Activated T-helper 17 cell treated with anti-CD3 and anti-CD28 coated beads, Interleukin-2, amount 50 U/mL, for 72 hours (primary cell): Measurements from ENCODE around the gene C1orf167. TPM values are rescaled to one million over a fixed set of nuclear protein-coding genes. Genes with fewer than 3 reads are reported as not detected.

ENCODE experiments used
- ATAC-seq: fragments of 150-1000 bp; cut with Tn5 transposase; replicated peaks from 2 replicates; pipeline ENCODE4 v1.10.0; 2021; ENCODE audit warnings: mild to moderate bottlenecking, moderate library complexity
- H3K27ac Mint-ChIP-seq: one replicate; pipeline ENCODE4 v1.8.0; 2022; ENCODE audit warnings: mixed read lengths
- H3K27me3 Mint-ChIP-seq: one replicate; pipeline ENCODE4 v1.8.0; 2022; ENCODE audit warnings: mixed read lengths
- H3K36me3 Mint-ChIP-seq: one replicate; pipeline ENCODE4 v1.8.0; 2022; ENCODE audit warnings: low read depth, mild to moderate bottlenecking, mixed read lengths
- H3K4me1 Mint-ChIP-seq: one replicate; pipeline ENCODE4 v1.8.0; 2022; ENCODE audit warnings: mixed read lengths
- H3K4me3 Mint-ChIP-seq: one replicate; pipeline ENCODE4 v1.8.0; 2022; ENCODE audit warnings: mild to moderate bottlenecking, mixed read lengths
- H3K9me3 Mint-ChIP-seq: one replicate; pipeline ENCODE4 v1.8.0; 2022; ENCODE audit warnings: mixed read lengths
- total RNA-seq, 2 donors: library from RNA; stranded (reverse); gene quantifications; one replicate each; pipeline ENCODE4 v1.2.3, GENCODE V29; 2022

Gene C1orf167
- total RNA-seq, 2 donors from 2014 or later, result not detected

- no peaks in the 10 kb centered on the region for H3K4me1 Mint-ChIP-seq
- no peaks in the 10 kb centered on the region for H3K9me3 Mint-ChIP-seq
- no peak overlapping the region for H3K4me3 Mint-ChIP-seq
- no peak for ATAC-seq
- H3K36me3 Mint-ChIP-seq, result no peaks in the 10 kb centered on the region
- H3K27me3 Mint-ChIP-seq, result peaks cover 9% of the 10 kb centered on the region
- no peak overlapping the region for H3K27ac Mint-ChIP-seq
Measured at GRCh38 chr1:11765661-11766428, 3.9 kb downstream of the C1orf167 start.

DNA sequence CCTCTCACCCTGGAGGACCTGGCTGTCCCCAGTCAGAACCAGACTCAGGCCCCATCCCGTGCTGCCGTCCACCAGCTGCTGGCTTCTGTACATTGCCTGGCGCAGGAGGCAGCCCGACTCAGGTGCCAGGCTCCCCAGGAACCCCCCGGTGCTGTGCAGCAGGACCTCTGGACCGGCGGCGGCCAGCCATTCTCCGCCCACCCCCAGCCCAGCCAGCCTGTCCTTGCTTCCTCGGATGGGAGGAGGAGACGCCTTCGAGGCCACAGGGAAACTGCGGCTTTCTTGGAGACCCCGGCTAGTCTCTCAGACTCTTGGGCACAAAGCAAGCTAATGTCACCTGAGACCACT is 4.4 kb downstream of the C1orf167 start:
- Mint-ChIP-seq H3K36me3 (no peaks in the 10 kb centered on the region), H3K4me1 (no peaks in the 10 kb centered on the region), H3K27me3 (peaks cover 5% of the 10 kb centered on the region), H3K27ac (no peak overlapping the region), H3K9me3 (no peaks in the 10 kb centered on the region), H3K4me3 (no peak overlapping the region)
- no peak for ATAC-seq

GRCh38 chr1:11767922-11768704 is 6.1 kb downstream of the C1orf167 start:
- H3K27me3 Mint-ChIP-seq, result no peaks in the 10 kb centered on the region
- H3K9me3 Mint-ChIP-seq, result no peaks in the 10 kb centered on the region
- H3K27ac Mint-ChIP-seq, result no peak overlapping the region
- H3K4me3 Mint-ChIP-seq, result no peak overlapping the region
- ATAC-seq, result no peak
- H3K36me3 Mint-ChIP-seq, result no peaks in the 10 kb centered on the region
- no peaks in the 10 kb centered on the region for H3K4me1 Mint-ChIP-seq

DNA sequence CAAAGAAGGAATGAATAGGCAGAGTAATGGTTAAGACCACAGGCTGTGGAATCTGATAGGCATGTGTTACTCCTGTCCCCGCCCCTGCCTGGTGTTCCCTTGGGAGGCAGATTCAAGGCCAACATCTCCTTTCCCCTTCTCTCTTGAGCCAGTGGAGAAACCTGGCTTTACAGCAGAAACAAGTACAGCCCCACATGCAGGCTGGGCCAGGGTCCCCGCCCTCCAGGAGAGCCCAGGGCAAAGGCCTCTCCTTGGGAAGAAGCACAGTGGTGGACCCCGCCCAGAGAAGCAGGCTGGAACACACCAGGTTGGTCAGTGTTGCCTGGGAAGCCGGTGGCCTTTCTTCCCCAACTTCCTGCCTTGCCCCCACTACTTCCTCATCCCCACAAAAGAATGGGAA is 6.8 kb downstream of the C1orf167 start:
- no peak overlapping the region for H3K4me3 Mint-ChIP-seq
- H3K36me3 Mint-ChIP-seq, result no peaks in the 10 kb centered on the region
- no peaks in the 10 kb centered on the region for H3K9me3 Mint-ChIP-seq
- H3K27me3 Mint-ChIP-seq, result no peaks in the 10 kb centered on the region
- H3K27ac Mint-ChIP-seq, result no peak overlapping the region
- no peak for ATAC-seq
- no peaks in the 10 kb centered on the region for H3K4me1 Mint-ChIP-seq

GRCh38 chr1:11769274-11769673 is 7.3 kb downstream of the C1orf167 start:
- Mint-ChIP-seq H3K9me3 (no peaks in the 10 kb centered on the region), H3K27ac (no peak overlapping the region), H3K4me1 (no peaks in the 10 kb centered on the region), H3K4me3 (no peak overlapping the region), H3K36me3 (no peaks in the 10 kb centered on the region), H3K27me3 (no peaks in the 10 kb centered on the region)
- no peak for ATAC-seq

GRCh38 chr1:11770011-11770410 is 8.0 kb downstream of the C1orf167 start:
- no peak for ATAC-seq
- H3K4me1 Mint-ChIP-seq, result no peaks in the 10 kb centered on the region
- no peaks in the 10 kb centered on the region for H3K36me3 Mint-ChIP-seq
- no peaks in the 10 kb centered on the region for H3K9me3 Mint-ChIP-seq
- no peak overlapping the region for H3K4me3 Mint-ChIP-seq
- H3K27ac Mint-ChIP-seq, result no peak overlapping the region
- no peaks in the 10 kb centered on the region for H3K27me3 Mint-ChIP-seq

- no peak for ATAC-seq
- no peak overlapping the region for H3K27ac Mint-ChIP-seq
- H3K9me3 Mint-ChIP-seq, result no peaks in the 10 kb centered on the region
- H3K27me3 Mint-ChIP-seq, result no peaks in the 10 kb centered on the region
- H3K36me3 Mint-ChIP-seq, result no peaks in the 10 kb centered on the region
- H3K4me3 Mint-ChIP-seq, result no peak overlapping the region
- H3K4me1 Mint-ChIP-seq, result no peaks in the 10 kb centered on the region
Measured at GRCh38 chr1:11771481-11772043, 9.6 kb downstream of the C1orf167 start.

- H3K4me3 Mint-ChIP-seq, result no peak overlapping the region
- no peak overlapping the region for H3K27ac Mint-ChIP-seq
- ATAC-seq, result no peak
- H3K27me3 Mint-ChIP-seq, result no peaks in the 10 kb centered on the region
- H3K36me3 Mint-ChIP-seq, result no peaks in the 10 kb centered on the region
- H3K9me3 Mint-ChIP-seq, result no peaks in the 10 kb centered on the region
- no peaks in the 10 kb centered on the region for H3K4me1 Mint-ChIP-seq
Measured at GRCh38 chr1:11772458-11772857, 10.5 kb downstream of the C1orf167 start.

GRCh38 chr1:11774753-11775152 is 12.8 kb downstream of the C1orf167 start:
- Mint-ChIP-seq H3K4me3 (no peak overlapping the region), H3K36me3 (no peaks in the 10 kb centered on the region), H3K4me1 (no peaks in the 10 kb centered on the region), H3K27ac (no peak overlapping the region), H3K9me3 (no peaks in the 10 kb centered on the region), H3K27me3 (no peaks in the 10 kb centered on the region)
- no peak for ATAC-seq

DNA sequence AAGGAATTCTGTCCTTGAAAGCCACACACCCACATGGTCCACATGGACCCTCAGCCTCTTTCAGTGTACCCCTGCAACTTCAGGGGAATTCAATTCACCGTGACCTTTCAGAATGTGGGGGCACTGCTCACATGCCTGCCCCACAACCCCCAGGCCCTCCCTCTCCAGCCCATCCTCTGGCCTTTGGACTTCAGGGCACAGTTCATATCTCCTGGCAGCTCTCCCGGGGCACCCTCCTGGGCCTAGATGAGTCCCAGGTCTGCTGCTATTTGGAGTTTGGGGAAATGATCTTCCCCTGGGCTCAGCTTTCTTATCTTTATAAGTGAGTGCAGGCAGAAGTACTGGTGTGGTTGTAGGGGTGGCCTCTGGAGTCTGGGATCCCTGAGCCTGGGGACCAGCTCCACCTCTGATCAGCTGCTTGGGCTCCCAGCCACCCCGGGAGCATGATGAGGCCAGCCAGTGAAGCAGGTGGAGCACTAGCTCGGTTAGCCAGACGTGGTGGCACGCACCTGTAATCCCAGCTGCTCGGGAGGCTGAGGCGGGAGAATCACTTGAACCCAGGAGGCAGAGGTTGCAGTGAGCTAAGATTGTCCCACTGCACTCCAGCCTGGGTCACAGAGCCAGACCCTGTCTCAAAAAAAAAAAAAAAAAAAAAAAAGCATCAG is 15.8 kb downstream of the C1orf167 start:
- Mint-ChIP-seq H3K36me3 (no peaks in the 10 kb centered on the region), H3K27ac (no peak overlapping the region), H3K9me3 (no peaks in the 10 kb centered on the region), H3K4me3 (no peak overlapping the region), H3K27me3 (no peaks in the 10 kb centered on the region), H3K4me1 (no peaks in the 10 kb centered on the region)
- no peak for ATAC-seq

GRCh38 chr1:11778336-11778735 is 16.3 kb downstream of the C1orf167 start:
- no peaks in the 10 kb centered on the region for H3K36me3 Mint-ChIP-seq
- no peaks in the 10 kb centered on the region for H3K9me3 Mint-ChIP-seq
- H3K27ac Mint-ChIP-seq, result no peak overlapping the region
- no peaks in the 10 kb centered on the region for H3K27me3 Mint-ChIP-seq
- no peaks in the 10 kb centered on the region for H3K4me1 Mint-ChIP-seq
- no peak overlapping the region for H3K4me3 Mint-ChIP-seq
- no peak for ATAC-seq

DNA sequence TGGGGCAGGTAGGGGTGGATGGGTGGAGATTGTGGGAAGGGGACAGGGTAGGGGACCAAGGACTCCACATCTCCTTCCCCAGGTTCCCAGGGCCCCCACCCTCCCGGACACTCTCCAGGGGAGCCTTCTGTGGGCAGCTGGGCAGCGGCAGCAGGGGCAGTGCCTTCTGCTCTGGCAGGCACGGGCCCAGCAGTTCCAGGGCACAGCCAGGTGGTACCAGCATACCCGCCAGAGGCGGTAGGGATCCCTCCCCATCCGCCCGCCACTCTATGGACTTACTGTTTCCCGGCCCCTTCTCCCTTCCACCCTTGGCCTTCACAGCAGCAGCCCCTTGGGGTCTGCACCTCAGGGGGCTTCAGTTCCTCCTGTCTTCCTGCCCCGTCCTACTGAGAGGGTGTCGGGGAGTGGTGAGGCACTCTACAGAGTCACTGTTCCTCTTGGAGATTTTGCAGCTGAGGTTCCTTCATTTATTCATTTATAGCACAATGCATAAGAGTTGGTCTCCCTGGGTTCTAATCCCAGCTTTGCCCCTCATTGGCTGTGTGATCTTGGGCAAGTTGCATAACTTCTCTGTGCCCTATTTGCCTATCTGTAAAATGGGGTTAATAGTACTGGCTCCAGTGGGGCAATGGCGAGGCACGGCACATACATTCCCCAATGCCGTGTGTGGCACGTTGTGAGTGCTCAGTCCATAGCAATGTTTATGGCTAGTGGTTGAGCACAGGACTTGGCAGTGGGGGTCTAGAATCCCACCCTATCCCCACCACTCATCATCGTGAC is 17.0 kb downstream of the C1orf167 start:
- Mint-ChIP-seq H3K9me3 (no peaks in the 10 kb centered on the region), H3K4me3 (no peak overlapping the region), H3K27ac (no peak overlapping the region), H3K4me1 (no peaks in the 10 kb centered on the region), H3K27me3 (no peaks in the 10 kb centered on the region), H3K36me3 (no peaks in the 10 kb centered on the region)
- no peak for ATAC-seq

DNA sequence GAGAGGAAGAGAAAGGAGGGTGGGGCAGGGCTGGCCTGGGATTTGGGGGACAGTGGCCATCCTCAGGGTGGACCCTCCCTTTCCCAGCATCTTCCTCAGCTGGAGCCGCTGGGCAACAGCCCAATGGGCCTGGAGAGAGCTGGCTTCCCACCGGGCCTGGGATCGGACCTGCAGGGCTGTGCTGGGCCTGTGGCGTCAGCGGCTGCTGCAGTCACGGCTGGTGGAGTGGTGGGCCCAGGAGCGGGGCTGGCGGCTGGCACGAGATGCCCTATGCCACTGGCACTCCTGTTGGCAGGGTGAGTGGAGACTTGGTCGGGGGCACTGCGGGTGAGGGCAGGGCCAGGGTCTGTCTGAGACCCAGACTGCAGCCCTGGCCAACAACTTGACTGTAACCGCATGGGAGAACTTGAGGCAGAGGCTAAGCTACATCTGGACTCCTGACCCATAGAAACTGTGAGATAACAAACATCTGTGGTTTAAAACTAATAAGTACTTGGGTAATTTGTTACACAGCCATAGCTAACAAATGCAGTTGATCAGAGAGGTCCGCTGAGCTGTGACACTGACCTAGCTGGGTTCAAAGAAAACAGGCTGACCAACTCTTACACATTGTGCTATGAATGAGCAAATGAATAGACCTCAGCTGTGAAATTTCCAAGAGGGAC is 17.9 kb downstream of the C1orf167 start:
- Mint-ChIP-seq H3K9me3 (no peaks in the 10 kb centered on the region), H3K4me3 (no peak overlapping the region), H3K4me1 (no peaks in the 10 kb centered on the region), H3K36me3 (no peaks in the 10 kb centered on the region), H3K27ac (no peak overlapping the region), H3K27me3 (no peaks in the 10 kb centered on the region)
- ATAC-seq, result no peak
